HG03066 (cell line): Measurements from ENCODE around the gene ATP6V0C.
"Not testable (repeated sequence)": the region's sequence is repeated elsewhere in the genome, so short reads cannot be mapped to it uniquely, and the experiment has no call there.

ENCODE experiments used
- ATAC-seq: cut with Tn5 transposase; IDR thresholded peaks from one replicate; pipeline ENCODE4 v1.9.1; 2021; ENCODE audit warnings: low read depth; ENCODE audit not compliant: unreplicated experiment

Gene ATP6V0C

GRCh38 chr16:2474877-2475412 is 38.8 kb upstream of the ATP6V0C start, which contains the start of gene TBC1D24:
TBC1D24 (plus strand) TSS chr16:2475127; CDS start chr16:2496149, 21,022 bp downstream.
- ATAC-seq = no peak

- ATAC-seq = no peak
Measured at GRCh38 chr16:2475413-2476344, 38.1 kb upstream of the ATP6V0C start.

GRCh38 chr16:2476345-2476720 is 37.4 kb upstream of the ATP6V0C start:
- no peak for ATAC-seq

GRCh38 chr16:2476741-2477140 is 37.0 kb upstream of the ATP6V0C start:
- ATAC-seq = no peak

GRCh38 chr16:2477327-2477726 is 36.4 kb upstream of the ATP6V0C start:
- ATAC-seq = no peak

- ATAC-seq = no peak
Measured at GRCh38 chr16:2478279-2478678, 35.5 kb upstream of the ATP6V0C start.

GRCh38 chr16:2479996-2480395 is 33.8 kb upstream of the ATP6V0C start:
- not testable (repeated sequence) for ATAC-seq

- ATAC-seq = no peak
Measured at GRCh38 chr16:2480948-2481347, 32.8 kb upstream of the ATP6V0C start.

GRCh38 chr16:2481676-2482075 is 32.1 kb upstream of the ATP6V0C start:
- ATAC-seq = no peak

GRCh38 chr16:2482249-2482648 is 31.5 kb upstream of the ATP6V0C start:
- ATAC-seq = no peak

- ATAC-seq = no peak
Measured at GRCh38 chr16:2482708-2483534, 30.8 kb upstream of the ATP6V0C start.

- ATAC-seq = no peak
Measured at GRCh38 chr16:2483939-2484897, 29.5 kb upstream of the ATP6V0C start.

GRCh38 chr16:2484898-2485508 is 28.7 kb upstream of the ATP6V0C start:
- ATAC-seq = no peak

- no peak for ATAC-seq
Measured at GRCh38 chr16:2485811-2486507, 27.8 kb upstream of the ATP6V0C start.

- no peak for ATAC-seq
Measured at GRCh38 chr16:2486645-2487516, 26.9 kb upstream of the ATP6V0C start.

- ATAC-seq = no peak
Measured at GRCh38 chr16:2487517-2487842, 26.3 kb upstream of the ATP6V0C start.

- no peak for ATAC-seq
Measured at GRCh38 chr16:2487903-2488531, 25.7 kb upstream of the ATP6V0C start.

GRCh38 chr16:2489581-2489980 is 24.2 kb upstream of the ATP6V0C start:
- no peak for ATAC-seq
